ACC112 (cell line): ENCODE results near the gene SMIM5.

ENCODE experiments used
- H2AFZ ChIP-seq: fragments of 200-600 bp; sonication (generic); one replicate; pipeline ENCODE4 v1.6.0; 2017; ENCODE audit warnings: antibody characterized with exemption, low read length; ENCODE audit not compliant: unreplicated experiment
- H3K27ac ChIP-seq: fragments of 200-600 bp; sonication (generic); 2 replicates; pipeline ENCODE4 v1.5.1; 2014; ENCODE audit warnings: low read depth, mild to moderate bottlenecking, antibody characterized with exemption, low read length, moderate library complexity
- H3K27me3 ChIP-seq: fragments of 200-600 bp; sonication (generic); 2 replicates; pipeline ENCODE4 v1.6.1; 2014; ENCODE audit warnings: mild to moderate bottlenecking, antibody characterized with exemption, low read length, moderate library complexity, mixed read lengths; ENCODE audit not compliant: insufficient read depth
- H3K36me3 ChIP-seq: fragments of 200-600 bp; sonication (generic); 2 replicates; pipeline ENCODE4 v1.6.1; 2016; ENCODE audit warnings: mild to moderate bottlenecking, antibody characterized with exemption, low read length, moderate library complexity, mixed read lengths; ENCODE audit not compliant: insufficient read depth
- H3K4me1 ChIP-seq: fragments of 200-600 bp; sonication (generic); one replicate; pipeline ENCODE4 v1.6.1; 2016; ENCODE audit warnings: low read length, mixed read lengths; ENCODE audit not compliant: insufficient read depth, unreplicated experiment, control insufficient read depth
- H3K4me3 ChIP-seq: fragments of 200-600 bp; sonication (generic); 2 replicates; pipeline ENCODE4 v1.5.1; 2014; ENCODE audit warnings: mild to moderate bottlenecking, low read depth, low read length
- H3K79me2 ChIP-seq: fragments of 200-600 bp; sonication (generic); one replicate; pipeline ENCODE4 v1.6.0; 2016; ENCODE audit warnings: low read length; ENCODE audit not compliant: control insufficient read depth, unreplicated experiment, insufficient read depth

SMIM5 gene

GRCh38 chr17:75641343-75641742 is 8.1 kb downstream of the SMIM5 start:
- no peaks in the 10 kb centered on the region for H3K36me3 ChIP-seq
- H3K4me3 ChIP-seq = no peak overlapping the region
- H2AFZ ChIP-seq = no peak overlapping the region
- no peak overlapping the region for H3K27ac ChIP-seq
- no peaks in the 10 kb centered on the region for H3K79me2 ChIP-seq
- H3K4me1 ChIP-seq = no peaks in the 10 kb centered on the region
- no peaks in the 10 kb centered on the region for H3K27me3 ChIP-seq

DNA sequence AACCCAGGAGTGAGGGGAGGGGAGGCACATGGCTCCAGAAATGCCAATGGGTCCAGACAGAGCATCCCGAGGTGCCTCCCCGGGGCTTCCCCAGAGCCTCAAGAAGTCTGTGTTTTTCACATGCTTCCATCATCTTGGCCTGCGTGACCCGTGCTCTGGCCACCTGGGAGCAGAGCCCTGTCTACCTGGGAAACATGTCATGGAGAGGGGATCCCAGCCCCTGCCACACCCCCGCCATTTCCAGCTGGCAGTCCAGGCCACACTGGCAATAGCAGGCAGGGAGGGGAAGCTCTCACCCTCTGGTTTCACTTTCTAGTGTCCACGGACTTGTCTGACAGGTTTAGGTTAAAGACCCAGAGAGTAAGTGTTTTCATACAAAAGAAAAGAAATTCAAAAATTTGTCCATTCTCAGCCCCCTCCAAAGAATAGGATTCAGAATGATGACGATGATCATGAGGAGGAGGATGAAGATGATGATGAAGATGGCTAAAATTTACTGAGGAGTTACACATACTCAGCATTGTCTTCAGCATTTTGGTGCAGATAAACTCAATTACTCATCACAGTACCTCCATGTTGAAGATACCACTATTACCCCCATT is 9.0 kb downstream of the SMIM5 start:
- Histone ChIP-seq H3K27me3 (no peaks in the 10 kb centered on the region), H3K4me1 (no peaks in the 10 kb centered on the region), H3K27ac (no peak overlapping the region), H3K4me3 (no peak overlapping the region), H3K79me2 (no peaks in the 10 kb centered on the region), H3K36me3 (no peaks in the 10 kb centered on the region), H2AFZ (no peak overlapping the region)

DNA sequence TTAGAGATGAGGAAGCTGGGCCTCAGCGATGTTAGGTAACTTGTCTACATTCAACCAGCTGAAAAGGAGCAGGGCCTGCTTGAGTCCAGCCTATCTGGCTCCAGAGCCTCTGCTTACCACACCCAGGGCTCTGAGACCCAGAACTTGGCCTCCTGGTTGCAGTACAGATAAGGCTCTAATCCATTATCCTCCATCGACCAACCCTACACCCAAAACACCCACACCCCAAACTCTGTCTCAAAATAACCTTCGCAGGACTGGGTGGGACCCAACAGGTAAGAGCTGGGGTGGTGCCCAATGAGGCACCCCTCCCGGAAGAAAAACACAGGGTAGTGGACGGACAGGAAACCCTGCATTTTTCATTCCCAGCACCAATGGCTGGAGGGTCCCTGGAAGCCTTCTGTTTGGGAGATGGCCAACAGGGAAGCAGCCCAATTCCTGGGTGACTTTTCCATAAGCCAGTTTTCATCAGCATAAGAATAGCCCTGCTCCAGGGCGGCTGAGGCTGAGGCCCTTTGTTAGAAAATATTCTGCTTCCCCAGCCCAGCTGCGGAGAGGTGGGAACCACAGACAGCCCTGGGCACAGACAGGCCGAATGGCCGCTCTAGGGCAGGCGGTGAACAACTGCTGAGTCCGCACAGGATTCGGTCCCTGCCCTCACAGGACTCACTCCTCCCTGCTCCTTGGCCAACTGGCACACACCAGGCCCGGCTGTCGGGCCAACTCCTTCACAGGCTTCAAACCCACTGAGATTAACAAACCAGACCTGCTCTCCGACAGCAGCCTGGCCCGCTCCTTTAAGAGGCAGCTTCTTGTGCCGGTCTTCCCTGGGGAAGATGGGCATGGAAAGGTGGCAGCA is 9.8 kb downstream of the SMIM5 start:
- no peaks in the 10 kb centered on the region for H3K36me3 ChIP-seq
- H3K4me3 ChIP-seq = no peak overlapping the region
- H3K27ac ChIP-seq = no peak overlapping the region
- H3K4me1 ChIP-seq = no peaks in the 10 kb centered on the region
- H2AFZ ChIP-seq = no peak overlapping the region
- H3K79me2 ChIP-seq = no peaks in the 10 kb centered on the region
- H3K27me3 ChIP-seq = no peaks in the 10 kb centered on the region

DNA sequence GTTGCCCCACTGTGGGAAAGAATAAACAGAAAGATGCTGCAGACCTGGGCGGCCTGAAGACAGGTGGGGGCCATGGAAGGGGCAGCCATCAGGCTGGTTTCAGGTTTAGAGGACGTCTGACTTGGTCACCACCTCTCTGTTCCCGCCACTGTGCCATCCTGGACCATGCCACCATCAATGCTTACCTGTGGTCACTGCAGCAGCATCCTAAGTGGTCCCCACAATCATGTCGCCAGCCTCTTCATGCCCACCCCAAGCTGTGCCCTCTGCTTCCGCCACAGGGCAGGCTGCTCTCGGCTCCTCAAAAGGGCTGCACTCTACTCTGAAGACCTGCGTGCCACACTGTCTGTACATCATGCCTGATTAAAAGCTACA is 10.4 kb downstream of the SMIM5 start:
- H3K36me3 ChIP-seq = no peaks in the 10 kb centered on the region
- H3K27me3 ChIP-seq = no peaks in the 10 kb centered on the region
- H2AFZ ChIP-seq = no peak overlapping the region
- no peak overlapping the region for H3K4me3 ChIP-seq
- H3K27ac ChIP-seq = no peak overlapping the region
- H3K4me1 ChIP-seq = no peaks in the 10 kb centered on the region
- no peaks in the 10 kb centered on the region for H3K79me2 ChIP-seq

GRCh38 chr17:75645501-75645888 is 12.3 kb downstream of the SMIM5 start:
- H3K27me3 ChIP-seq = no peaks in the 10 kb centered on the region
- no peaks in the 10 kb centered on the region for H3K79me2 ChIP-seq
- no peak overlapping the region for H3K4me3 ChIP-seq
- H3K27ac ChIP-seq = no peak overlapping the region
- no peaks in the 10 kb centered on the region for H3K4me1 ChIP-seq
- H3K36me3 ChIP-seq = no peaks in the 10 kb centered on the region; the same call in 1 of the 2 replicates
- no peak overlapping the region for H2AFZ ChIP-seq

DNA sequence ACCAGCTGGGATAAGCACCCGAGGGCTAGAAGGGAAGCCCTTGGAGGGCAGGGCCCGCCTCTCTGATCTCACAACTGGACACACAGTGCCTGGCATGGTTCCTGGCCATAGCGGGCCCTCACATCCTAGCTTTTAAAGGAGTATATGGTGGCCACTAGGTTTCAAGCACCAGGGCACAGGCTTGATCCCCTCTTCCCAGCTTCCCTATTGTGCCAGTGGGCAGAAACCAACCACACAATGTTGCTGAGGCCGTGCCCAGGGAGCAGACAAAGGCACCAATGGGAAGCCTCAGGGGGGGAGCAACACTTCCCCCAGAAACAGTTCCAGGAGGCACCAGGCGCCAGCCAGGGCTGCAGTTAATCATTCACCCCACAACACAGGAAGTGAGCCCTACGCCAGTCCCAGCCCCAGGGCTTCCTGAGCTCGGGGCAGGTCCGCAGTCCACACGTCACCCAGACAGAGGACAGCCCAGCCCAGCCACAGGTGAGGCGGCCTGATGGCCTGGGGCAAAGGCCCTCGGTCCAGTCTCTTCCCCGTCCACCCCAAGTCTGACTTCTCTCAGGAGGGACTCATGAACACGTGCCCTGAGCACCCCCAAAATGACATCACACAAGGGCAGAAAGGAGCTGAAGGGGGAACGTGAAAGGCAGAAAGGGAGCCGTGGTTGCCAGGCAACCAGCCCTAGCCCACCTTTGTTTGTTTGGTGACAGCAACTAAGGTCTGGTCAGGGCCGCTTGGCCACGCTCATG is 12.8 kb downstream of the SMIM5 start:
- no peaks in the 10 kb centered on the region; the same call in 1 of the 2 replicates for H3K36me3 ChIP-seq
- no peak overlapping the region for H3K4me3 ChIP-seq
- no peak overlapping the region for H2AFZ ChIP-seq
- H3K4me1 ChIP-seq = no peaks in the 10 kb centered on the region
- no peaks in the 10 kb centered on the region for H3K79me2 ChIP-seq
- H3K27ac ChIP-seq = no peak overlapping the region
- no peaks in the 10 kb centered on the region for H3K27me3 ChIP-seq

DNA sequence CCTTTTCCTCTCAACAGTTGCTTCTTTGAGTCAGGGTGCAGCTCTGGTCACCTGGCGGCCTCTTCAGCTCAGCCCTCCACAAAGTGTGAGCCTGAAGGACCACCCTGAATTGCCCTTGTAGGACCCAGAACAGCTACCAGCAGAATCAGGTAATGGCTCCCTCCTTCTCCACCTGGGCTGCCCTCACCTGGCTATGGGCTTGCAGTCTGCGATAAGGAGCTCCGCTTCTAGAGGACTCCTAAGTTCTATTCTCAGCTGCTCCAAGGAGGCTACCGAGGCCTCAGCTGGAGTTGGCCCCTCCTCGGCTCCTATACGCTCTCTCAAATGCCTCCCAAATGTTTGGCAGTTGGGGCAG is 13.4 kb downstream of the SMIM5 start:
- H3K27ac ChIP-seq = no peak overlapping the region
- no peak overlapping the region for H3K4me3 ChIP-seq
- H3K27me3 ChIP-seq = no peaks in the 10 kb centered on the region
- H3K79me2 ChIP-seq = no peaks in the 10 kb centered on the region
- H2AFZ ChIP-seq = no peak overlapping the region
- H3K36me3 ChIP-seq = no peaks in the 10 kb centered on the region; the same call in 1 of the 2 replicates
- H3K4me1 ChIP-seq = no peaks in the 10 kb centered on the region

GRCh38 chr17:75647061-75647460 is 13.8 kb downstream of the SMIM5 start:
- H3K36me3 ChIP-seq = no peaks in the 10 kb centered on the region; the same call in 1 of the 2 replicates
- no peak overlapping the region for H3K27ac ChIP-seq
- no peak overlapping the region for H2AFZ ChIP-seq
- H3K4me1 ChIP-seq = no peaks in the 10 kb centered on the region
- H3K27me3 ChIP-seq = no peaks in the 10 kb centered on the region
- H3K79me2 ChIP-seq = no peaks in the 10 kb centered on the region
- no peak overlapping the region for H3K4me3 ChIP-seq

- no peaks in the 10 kb centered on the region for H3K4me1 ChIP-seq
- H3K27ac ChIP-seq = no peak overlapping the region
- no peaks in the 10 kb centered on the region for H3K79me2 ChIP-seq
- H3K4me3 ChIP-seq = no peak overlapping the region
- H3K27me3 ChIP-seq = no peaks in the 10 kb centered on the region
- no peak overlapping the region for H2AFZ ChIP-seq
- no peaks in the 10 kb centered on the region; the same call in 1 of the 2 replicates for H3K36me3 ChIP-seq
Measured at GRCh38 chr17:75647921-75648320, 14.7 kb downstream of the SMIM5 start.

GRCh38 chr17:75649687-75650086 is 16.5 kb downstream of the SMIM5 start:
- Histone ChIP-seq H3K27ac (no peak overlapping the region), H3K4me1 (no peaks in the 10 kb centered on the region), H3K79me2 (no peaks in the 10 kb centered on the region), H2AFZ (no peak overlapping the region), H3K27me3 (no peaks in the 10 kb centered on the region), H3K36me3 (no peaks in the 10 kb centered on the region; the same call in 1 of the 2 replicates), H3K4me3 (no peak overlapping the region)
